Stimulated activated CD8-positive, alpha-beta memory T cell treated with anti-CD3 and anti-CD28 coated beads, Interleukin-12 subunit alpha, Interleukin-12 subunit beta, amount 100 ng/mL, for 24 hours (primary cell): ENCODE measurements around the gene FAM107B.
A peak's percentile ranks its signal among the peaks of the same experiment; 100 is the strongest.

Experiments
- DNase-seq: peaks from one replicate; pipeline ENCODE4 v3.0.0-alpha.2; 2020; ENCODE audit errors: extremely low read depth

FAM107B gene

GRCh38 chr10:14625192-14625631 lies 149.5 kb downstream of the FAM107B start:
- no peak for DNase-seq

GRCh38 chr10:14624600-14624999 lies 150.1 kb downstream of the FAM107B start:
- DNase-seq = no peak

- no peak for DNase-seq
These were observed 150.8 kb downstream of the FAM107B start for GRCh38 chr10:14623931-14624330.

GRCh38 chr10:14621037-14621436 lies 153.7 kb downstream of the FAM107B start:
- no peak for DNase-seq

GRCh38 chr10:14618674-14619073 lies 156.0 kb downstream of the FAM107B start:
- no peak for DNase-seq

- DNase-seq = no peak
These were observed 156.8 kb downstream of the FAM107B start for GRCh38 chr10:14617852-14618251.

- no peak for DNase-seq
These were observed 157.6 kb downstream of the FAM107B start for GRCh38 chr10:14616955-14617730.

GRCh38 chr10:14616465-14616864 lies 158.2 kb downstream of the FAM107B start:
- no peak for DNase-seq

GRCh38 chr10:14613588-14613920 lies 161.1 kb downstream of the FAM107B start:
- no peak for DNase-seq

- no peak for DNase-seq
These were observed 161.7 kb downstream of the FAM107B start for GRCh38 chr10:14612873-14613587.

GRCh38 chr10:14611968-14612693 lies 162.6 kb downstream of the FAM107B start:
- no peak for DNase-seq

- no peak for DNase-seq
These were observed 165.5 kb downstream of the FAM107B start for GRCh38 chr10:14609178-14609577.

GRCh38 chr10:14608381-14609001 lies 166.2 kb downstream of the FAM107B start:
- DNase-seq = no peak

GRCh38 chr10:14606633-14607032 lies 168.1 kb downstream of the FAM107B start:
- no peak for DNase-seq

- DNase-seq = no peak
These were observed 169.3 kb downstream of the FAM107B start for GRCh38 chr10:14605231-14605925.

- peak; percentile 37 for DNase-seq
These were observed 170.2 kb downstream of the FAM107B start for GRCh38 chr10:14604181-14605142.

- DNase-seq = no peak
These were observed 171.1 kb downstream of the FAM107B start for GRCh38 chr10:14603534-14604102.

- no peak for DNase-seq
These were observed 171.7 kb downstream of the FAM107B start for GRCh38 chr10:14602807-14603533.
